Spleen (tissue), 11 donors: ENCODE data around the gene DOCK2. TPM values are rescaled to one million over a fixed set of nuclear protein-coding genes. Genes with fewer than 3 reads are reported as not detected.

Source experiments
- DNase-seq: peaks from one replicate; pipeline ENCODE4 v3.0.0-alpha.2; 2020
- H3K27ac ChIP-seq, 8 donors: fragments of 200-600 bp; sonication (generic) in 7 of 8; 1 replicate in 4 of 8; 2 replicates in 4 of 8; pipeline versions ENCODE4 v1.5.0 to v1.8.0; 2016 to 2021; ENCODE audit warnings: inconsistent platforms in 4 of 8, mild to moderate bottlenecking in 4 of 8, moderate library complexity in 1 of 8
- H3K27me3 ChIP-seq, 7 donors: fragments of 200-600 bp; sonication (generic) in 6 of 7; replicated peaks in 1 of 7; 1 replicate in 4 of 7; 2 replicates in 3 of 7; pipeline versions ENCODE4 v1.5.0 to v1.8.0; 2016 to 2021; ENCODE audit warnings: inconsistent platforms in 3 of 7, mild to moderate bottlenecking in 1 of 7
- H3K36me3 ChIP-seq, 6 donors: fragments of 200-600 bp; sonication (generic) in 5 of 6; 1 replicate in 4 of 6; 2 replicates in 2 of 6; pipeline versions ENCODE4 v1.5.0 to v1.8.0; 2016 to 2021; ENCODE audit warnings: inconsistent platforms in 2 of 6
- H3K4me1 ChIP-seq, 6 donors: fragments of 200-600 bp; sonication (generic) in 5 of 6; 1 replicate in 3 of 6; 2 replicates in 3 of 6; pipeline versions ENCODE4 v1.5.0 to v1.8.0; 2016 to 2021; ENCODE audit warnings: inconsistent platforms in 3 of 6
- H3K4me3 ChIP-seq, 8 donors: fragments of 200-600 bp; sonication (generic) in 7 of 8; 1 replicate in 4 of 8; 2 replicates in 4 of 8; pipeline versions ENCODE4 v1.5.0 to v1.8.0; 2016 to 2021; ENCODE audit warnings: inconsistent platforms in 4 of 8, mild to moderate bottlenecking in 4 of 8, moderate library complexity in 2 of 8
- H3K9me3 ChIP-seq, 8 donors: fragments of 200-600 bp; sonication (generic) in 7 of 8; 1 replicate in 4 of 8; 2 replicates in 4 of 8; pipeline versions ENCODE4 v1.5.0 to v1.8.0; 2016 to 2021; ENCODE audit warnings: inconsistent platforms in 4 of 8
- CTCF ChIP-seq, 11 experiments: fragments of 200-600 bp in 7 of 11; fragments of 450-650 bp in 4 of 11; sonication (generic) in 4 of 11; IDR thresholded peaks in 8 of 11; conservative IDR thresholded peaks in 3 of 11; 1 replicate in 7 of 11; 2 replicates in 4 of 11; pipeline versions ENCODE4 v1.4.0 to v1.8.0; 2016 to 2021; ENCODE audit warnings: antibody characterized with exemption in 11 of 11, inconsistent platforms in 4 of 11, mild to moderate bottlenecking in 1 of 11
- POLR2A ChIP-seq, 3 donors: fragments of 450-650 bp; IDR thresholded peaks; one replicate each; pipeline ENCODE4 v1.5.1; 2017; ENCODE audit warnings: antibody characterized with exemption in 3 of 3, mild to moderate bottlenecking in 1 of 3
- POLR2AphosphoS5 ChIP-seq, 3 donors: sonication (generic); formaldehyde crosslinking; IDR thresholded peaks; one replicate each; pipeline ENCODE4 v1.5.1; 2017; ENCODE audit warnings: antibody characterized with exemption in 3 of 3
- WGBS, 5 donors: extraction: QIAGEN DNeasy Blood & Tissue Kit in 3 of 5; methylation state at CpG; one replicate each; pipeline versions ENCODE4 v1.1.5 to v1.1.7; 2013 to 2018; 5-methylcytosine and 5-hydroxymethylcytosine counted together
- intact Hi-C: fragments of 100-400 bp; cut with DNase I; formaldehyde crosslinking; loops from one replicate; pipeline ENCODE4 v1.15.0; 2023; ENCODE audit warnings: low total_unique reads
- polyA plus RNA-seq, 3 donors: library from polyadenylated mRNA; stranded (reverse); fragments of 200-250 nt; gene quantifications; one replicate each; pipeline ENCODE4 v1.2.1, GENCODE V29; 2013
- total RNA-seq, 7 donors: library from RNA; depleted of rRNA in 3 of 7; stranded (reverse); fragments of >200 nt in 3 of 7; fragmentation: NEBNext Ultra II Directional in 4 of 7; extraction: Animal tissue kit (Norgen Biotek cat#: 25700) in 4 of 7; gene quantifications; one replicate each; pipeline versions ENCODE4 v1.1.0 to v1.2.1, GENCODE V29; 2016 to 2021
- donor health status: healthy with polysubstance abuse.
- donor health status: DM: no; HTN: no; CAD: no; lungs with moderate emphysema.
- donor health status: DM: no; HTN: no; CAD: no.
- donor health status: Bipolar disorder and iron deficiency.
- donor health status: healthy.
- donor health status: DM: no; HTN: no; CAD: no.
- donor health status: DM: yes; HTN: yes; CAD: no.

DOCK2 gene
- total and polyA plus RNA-seq, 10 donors, result 30.6 to 321 (median 198) TPM

GRCh38 chr5:169992789-169993484 is 355.9 kb downstream of the DOCK2 start:
- Histone ChIP-seq H3K36me3 (peaks cover 0 to 96% (median 32%) of the 10 kb centered on the region in 6 donors), H3K9me3 (no peaks in the 10 kb centered on the region), H3K4me1 (no peaks in the 10 kb centered on the region), H3K4me3 (no peak overlapping the region), H3K27ac (no peak overlapping the region), H3K27me3 (no peaks in the 10 kb centered on the region)
- no peak for DNase-seq
- intact Hi-C loops, result no loop called here
- no peak for TF ChIP-seq POLR2AphosphoS5 (IDR thresholded peaks at IDR 0.05)
- TF ChIP-seq CTCF (IDR thresholded peaks at IDR 0.05 in 8 of 11, conservative IDR thresholded peaks at IDR 0.05 in 3 of 11), result no peak
- 88 to 98% (median 95%) methylated on average over 2 of the region's 2 CpGs for WGBS, 5 donors

GRCh38 chr5:169993485-169993790 is 356.4 kb downstream of the DOCK2 start:
- H3K9me3 ChIP-seq, result no peaks in the 10 kb centered on the region
- no peak overlapping the region for H3K4me3 ChIP-seq
- no peak for TF ChIP-seq POLR2A (IDR thresholded peaks at IDR 0.05)
- TF ChIP-seq POLR2AphosphoS5 (IDR thresholded peaks at IDR 0.05), result no peak
- no peak for TF ChIP-seq CTCF (IDR thresholded peaks at IDR 0.05 in 8 of 11, conservative IDR thresholded peaks at IDR 0.05 in 3 of 11)
- no peak overlapping the region for H3K27ac ChIP-seq
- no peaks in the 10 kb centered on the region for H3K27me3 ChIP-seq
- H3K4me1 ChIP-seq, result no peaks in the 10 kb centered on the region
- DNase-seq, result no peak
- H3K36me3 ChIP-seq, result peaks cover 0 to 96% (median 36%) of the 10 kb centered on the region in 6 donors
- intact Hi-C loops, result no loop called here
- WGBS, 5 donors, result 75 to 96% (median 82%) methylated on average over 2 of the region's 2 CpGs

DNA sequence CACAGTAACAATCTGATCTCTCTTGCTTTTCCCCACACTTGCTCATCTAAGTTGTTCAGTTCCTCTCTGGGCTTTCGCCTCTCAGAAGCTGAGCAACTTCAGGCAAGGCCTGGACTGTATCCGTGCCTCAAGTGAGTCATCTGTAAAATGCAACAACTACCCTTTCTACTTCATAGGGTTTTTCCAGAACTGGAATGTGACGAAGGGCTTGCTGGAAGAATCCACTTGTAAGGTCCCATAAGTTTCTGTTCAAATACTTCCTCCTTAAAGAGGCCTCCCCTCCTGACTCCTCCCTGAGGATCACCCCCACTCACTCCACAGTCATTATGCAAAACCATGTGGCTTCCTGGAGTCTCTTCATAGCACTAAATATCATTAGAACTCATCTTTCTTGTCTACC is 360.7 kb downstream of the DOCK2 start:
- DNase-seq, result no peak
- no peaks in the 10 kb centered on the region for H3K27me3 ChIP-seq
- 61 to 82% (median 74%) methylated on average over 3 of the region's 3 CpGs for WGBS, 5 donors
- no peaks in the 10 kb centered on the region for H3K9me3 ChIP-seq
- no peak for TF ChIP-seq CTCF (IDR thresholded peaks at IDR 0.05 in 8 of 11, conservative IDR thresholded peaks at IDR 0.05 in 3 of 11)
- no peak for TF ChIP-seq POLR2A (IDR thresholded peaks at IDR 0.05)
- no peak for TF ChIP-seq POLR2AphosphoS5 (IDR thresholded peaks at IDR 0.05)
- H3K36me3 ChIP-seq, result peaks cover 0 to 96% (median 43%) of the 10 kb centered on the region in 6 donors
- H3K4me1 ChIP-seq, result no peaks in the 10 kb centered on the region
- no peak overlapping the region for H3K27ac ChIP-seq
- H3K4me3 ChIP-seq, result no peak overlapping the region
- intact Hi-C loops, result no loop called here

GRCh38 chr5:169999621-170000020 is 362.5 kb downstream of the DOCK2 start:
- DNase-seq, result no peak
- intact Hi-C loops, result no loop called here
- Histone ChIP-seq H3K4me3 (no peak overlapping the region), H3K27me3 (no peaks in the 10 kb centered on the region), H3K27ac (no peak overlapping the region), H3K4me1 (no peaks in the 10 kb centered on the region), H3K9me3 (peaks cover 0 to 3% (median 0%) of the 10 kb centered on the region in 8 donors), H3K36me3 (peaks cover 0 to 91% (median 49%) of the 10 kb centered on the region in 6 donors)
- TF ChIP-seq POLR2AphosphoS5 (IDR thresholded peaks at IDR 0.05) (no peak), CTCF (IDR thresholded peaks at IDR 0.05 in 8 of 11, conservative IDR thresholded peaks at IDR 0.05 in 3 of 11) (no peak), POLR2A (IDR thresholded peaks at IDR 0.05) (no peak)
- 94 to 98% (median 97%) methylated on average over 3 of the region's 3 CpGs for WGBS, 5 donors
